GM12892 (cell line): ENCODE measurements around the gene SKIC2.

Experiments used
- POLR2AphosphoS5 ChIP-seq: IDR thresholded peaks from 2 replicates; pipeline ENCODE4 v1.6.1; 2011; ENCODE audit warnings: low read depth, low read length, control low read depth
- TAF1 ChIP-seq: IDR thresholded peaks from 2 replicates; pipeline ENCODE4 v1.6.1; 2011; ENCODE audit warnings: low read depth, mild to moderate bottlenecking, control low read depth, low read length, borderline replicate concordance

GRCh38 chr6:31933537-31933936 lies 25.4 kb upstream of the SKIC2 start:
- no peak for TF ChIP-seq POLR2AphosphoS5
- no peak for TF ChIP-seq TAF1
